Measurements from ENCODE around the gene UBD. TPM values are rescaled to one million over a fixed set of nuclear protein-coding genes. Genes with fewer than 3 reads are reported as not detected.

The UBD gene
- total RNA-seq, 6 experiments from 2014 or later: 2.2 to 189 (median 37.1) TPM

GRCh38 chr6:29524044-29524443 lies 35.5 kb downstream of the UBD start:
- no peaks in the 10 kb centered on the region for H3K9me3 ChIP-seq
- H3K36me3 ChIP-seq: no peaks in the 10 kb centered on the region
- TF ChIP-seq POLR2A (IDR thresholded peaks at IDR 0.05) (no peak), CTCF (IDR thresholded peaks at IDR 0.05) (no peak)
- DNase-seq (no peak), ATAC-seq (no peak)
- no peak overlapping the region for H3K4me3 ChIP-seq
- intact Hi-C loops (cut with DNase I): no loop called here
- 26% methylated on average over 2 of the region's 2 CpGs for WGBS (ENCODE audit: insufficient coverage, low coverage, low lambda C conversion rate, missing lambda C conversion rate)
- H3K27ac ChIP-seq: no peak overlapping the region
- no peaks in the 10 kb centered on the region for H3K27me3 ChIP-seq
- H3K4me1 ChIP-seq: no peaks in the 10 kb centered on the region

- 34% methylated on average over 2 of the region's 2 CpGs for WGBS (ENCODE audit: insufficient coverage, low coverage, low lambda C conversion rate, missing lambda C conversion rate)
- no peak for ATAC-seq
- DNase-seq: no peak
- Histone ChIP-seq H3K4me3 (no peak overlapping the region), H3K36me3 (no peaks in the 10 kb centered on the region), H3K9me3 (no peaks in the 10 kb centered on the region), H3K4me1 (no peaks in the 10 kb centered on the region), H3K27ac (no peak overlapping the region), H3K27me3 (no peaks in the 10 kb centered on the region)
- intact Hi-C loops (cut with DNase I): no loop called here
- no peak for TF ChIP-seq POLR2A (IDR thresholded peaks at IDR 0.05)
- no peak for TF ChIP-seq CTCF (IDR thresholded peaks at IDR 0.05)
Observed at GRCh38 chr6:29522227-29522626, 37.3 kb downstream of the UBD start.

DNA sequence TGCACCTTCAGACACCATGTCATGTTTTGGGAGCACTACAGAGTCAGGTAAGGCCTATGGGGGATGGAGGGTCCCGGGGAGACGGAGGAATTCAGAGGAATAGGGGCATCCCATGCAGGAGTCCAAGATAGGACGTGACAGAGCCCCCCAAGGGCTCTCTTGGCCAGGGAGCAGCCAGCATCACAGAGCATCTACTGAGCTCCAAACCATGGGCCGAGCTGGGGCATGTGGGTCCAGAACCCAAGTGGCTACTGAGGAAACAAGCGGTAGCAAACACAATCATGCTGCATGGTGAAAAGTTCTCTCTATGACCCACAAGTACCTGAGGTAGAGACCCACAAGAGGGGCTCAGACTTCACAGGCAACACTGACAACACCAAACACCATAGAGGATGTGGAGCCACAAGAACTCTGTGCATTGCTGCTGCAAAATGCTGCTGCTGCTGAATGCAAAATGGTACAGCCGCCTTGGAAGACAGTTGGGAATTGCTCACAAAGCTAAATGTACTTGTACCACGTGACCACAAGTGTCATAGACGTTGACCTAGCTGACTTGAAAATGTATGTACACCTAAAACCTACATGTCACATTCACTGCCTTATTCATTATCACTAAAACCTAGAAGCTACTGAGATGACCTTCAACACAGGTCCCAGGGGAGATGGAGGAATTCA lies 38.4 kb downstream of the UBD start:
- H3K4me1 ChIP-seq: no peaks in the 10 kb centered on the region
- no peak for ATAC-seq
- 52% methylated on average over 5 of the region's 8 CpGs for WGBS (ENCODE audit: insufficient coverage, low coverage, low lambda C conversion rate, missing lambda C conversion rate)
- no peaks in the 10 kb centered on the region for H3K9me3 ChIP-seq
- no peaks in the 10 kb centered on the region for H3K36me3 ChIP-seq
- intact Hi-C loops (cut with DNase I): no loop called here
- H3K27ac ChIP-seq: no peak overlapping the region
- no peak overlapping the region for H3K4me3 ChIP-seq
- H3K27me3 ChIP-seq: no peaks in the 10 kb centered on the region
- no peak for DNase-seq
- TF ChIP-seq POLR2A (IDR thresholded peaks at IDR 0.05) (no peak), CTCF (IDR thresholded peaks at IDR 0.05) (no peak)

GRCh38 chr6:29520232-29520631 lies 39.3 kb downstream of the UBD start:
- Histone ChIP-seq H3K4me1 (no peaks in the 10 kb centered on the region), H3K4me3 (no peak overlapping the region), H3K27ac (no peak overlapping the region), H3K9me3 (no peaks in the 10 kb centered on the region), H3K27me3 (no peaks in the 10 kb centered on the region), H3K36me3 (no peaks in the 10 kb centered on the region)
- no peak for TF ChIP-seq POLR2A (IDR thresholded peaks at IDR 0.05)
- TF ChIP-seq CTCF (IDR thresholded peaks at IDR 0.05): no peak
- WGBS (ENCODE audit: insufficient coverage, low coverage, low lambda C conversion rate, missing lambda C conversion rate): 73% methylated on average over 4 of the region's 4 CpGs
- intact Hi-C loops (cut with DNase I): no loop called here
- ATAC-seq: no peak
- DNase-seq: no peak
